Germinal center (tissue), 1 donor: ENCODE results near the gene GGTLC2.

Experiments
- DNase-seq: peaks from one replicate; pipeline ENCODE4 v3.0.0; 2012; ENCODE audit warnings: mixed read lengths, low spot score

GGTLC2 gene

GRCh38 chr22:22691716-22692701 lies 47.6 kb downstream of the GGTLC2 start:
- peak; percentile 53 for DNase-seq

GRCh38 chr22:22692707-22693530 lies 48.5 kb downstream of the GGTLC2 start:
- peak; percentile 78 for DNase-seq

GRCh38 chr22:22693531-22693884 lies 49.1 kb downstream of the GGTLC2 start:
- DNase-seq, result no peak

- DNase-seq, result no peak
These were observed 49.7 kb downstream of the GGTLC2 start for GRCh38 chr22:22694106-22694505.

- DNase-seq, result no peak
These were observed 51.7 kb downstream of the GGTLC2 start for GRCh38 chr22:22696104-22696503.
